Activated CD8-positive, alpha-beta T cell treated with anti-CD3 and anti-CD28 coated beads, Interleukin-2, amount 10 ng/mL, durations not matched to agents 7 days and 5 days (primary cell): ENCODE measurements around the gene CACNA2D3. TPM values are rescaled to one million over a fixed set of nuclear protein-coding genes. Genes with fewer than 3 reads are reported as not detected.

Source experiments
- ATAC-seq: fragments of 150-1000 bp; cut with Tn5 transposase; one replicate; pipeline ENCODE4 v1.10.0; 2021; ENCODE audit warnings: moderate library complexity
- CTCF ChIA-PET: fragments of 350-600 bp; sonication (Branson Sonifier 250); formaldehyde crosslinking; loops from one replicate; lab custom pipeline; 2021; ENCODE audit warnings: antibody characterized with exemption; lab: Charles Lee
- POLR2A ChIA-PET: fragments of 350-600 bp; sonication (Branson Sonifier 250); formaldehyde crosslinking; loops from one replicate; lab custom pipeline; 2021; ENCODE audit warnings: antibody characterized with exemption; lab: Charles Lee
- DNase-seq: peaks from one replicate; pipeline ENCODE4 v3.0.0-alpha.2; 2020
- H3K27ac Mint-ChIP-seq: one replicate; pipeline ENCODE4 v1.8.0; 2021; ENCODE audit warnings: mild to moderate bottlenecking, mixed read lengths
- H3K27me3 Mint-ChIP-seq: one replicate; pipeline ENCODE4 v1.8.0; 2021; ENCODE audit warnings: low read depth, mixed read lengths
- H3K36me3 Mint-ChIP-seq: one replicate; pipeline ENCODE4 v1.8.0; 2021; ENCODE audit warnings: low read depth, mixed read lengths
- H3K4me1 Mint-ChIP-seq: one replicate; pipeline ENCODE4 v1.8.0; 2021; ENCODE audit warnings: low read depth, mixed read lengths
- H3K4me3 Mint-ChIP-seq: one replicate; pipeline ENCODE4 v1.8.0; 2021; ENCODE audit warnings: mild to moderate bottlenecking, mixed read lengths
- H3K9me3 Mint-ChIP-seq: one replicate; pipeline ENCODE4 v1.8.0; 2022; ENCODE audit warnings: mixed read lengths; ENCODE audit not compliant: insufficient read depth
- total RNA-seq, 2 experiments: library from RNA; stranded (reverse); gene quantifications; one replicate each; pipeline ENCODE4 v1.2.3, GENCODE V29; 2021

Gene CACNA2D3
- total RNA-seq, result not detected

DNA sequence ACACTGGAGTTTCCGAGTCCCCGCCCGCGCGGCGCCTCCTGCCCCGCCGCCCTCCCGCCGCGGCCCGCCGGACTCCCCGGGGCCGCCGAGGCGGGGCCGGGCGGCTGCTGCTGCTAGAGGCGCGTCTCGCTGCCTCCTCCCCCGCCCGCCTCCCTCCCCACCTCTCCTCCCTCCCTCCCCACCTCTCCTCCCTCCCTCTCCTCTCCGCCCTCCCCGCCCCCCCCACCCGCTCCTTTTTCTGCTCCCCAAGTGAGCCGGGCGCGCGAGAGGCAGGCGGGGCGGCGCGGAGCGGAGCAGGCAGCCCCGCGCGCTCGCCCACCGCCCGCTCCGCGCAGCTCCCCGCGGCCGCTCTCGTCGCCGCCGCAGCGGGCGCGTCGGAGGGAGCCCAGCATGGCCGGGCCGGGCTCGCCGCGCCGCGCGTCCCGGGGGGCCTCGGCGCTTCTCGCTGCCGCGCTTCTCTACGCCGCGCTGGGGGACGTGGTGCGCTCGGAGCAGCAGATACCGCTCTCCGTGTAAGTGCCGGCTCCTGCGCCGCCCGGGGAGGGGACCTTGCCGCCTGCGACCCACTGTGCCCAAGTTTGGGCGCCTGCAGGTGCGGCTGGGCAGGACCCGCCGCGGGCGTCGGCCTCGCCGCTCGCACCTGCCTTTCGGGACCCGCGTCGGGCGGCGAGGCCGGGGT lies at the start of gene CACNA2D3:
CACNA2D3 (plus strand) TSS at position 229 of the 679 bp plus-strand sequence.
- no peak for ATAC-seq
- Mint-ChIP-seq H3K9me3 (no peaks in the 10 kb centered on the region), H3K4me1 (peaks cover 5% of the 10 kb centered on the region), H3K27me3 (peaks cover 46% of the 10 kb centered on the region), H3K4me3 (no peak within 1 kb of the TSS), H3K27ac (no peak within 1 kb of the TSS), H3K36me3 (no peaks in the 10 kb centered on the region)
- ChIA-PET CTCF (no interaction called here), POLR2A (no interaction called here)
- no peak for DNase-seq

DNA sequence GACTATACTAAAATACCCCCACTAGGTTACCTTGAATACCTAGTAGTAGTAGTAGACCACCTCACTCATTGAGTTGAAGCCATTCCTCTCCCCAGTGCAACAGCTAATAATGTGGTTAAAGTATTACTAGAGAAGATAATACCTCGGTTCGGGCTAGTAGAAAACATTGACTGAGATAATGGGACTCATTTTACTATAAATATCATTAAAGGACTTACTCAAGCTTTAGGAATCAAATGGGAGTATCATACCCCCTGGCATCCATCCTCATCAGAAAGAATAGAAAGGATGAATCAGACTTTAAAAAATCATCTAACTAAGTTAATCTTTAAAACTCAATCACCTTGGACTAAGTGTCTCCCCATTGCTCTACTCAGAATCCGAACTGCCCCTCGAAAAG lies 49.0 kb upstream of the CACNA2D3 start:
- no peak for ATAC-seq
- CTCF ChIA-PET, result no interaction called here
- Mint-ChIP-seq H3K4me3 (no peak overlapping the region), H3K27ac (no peak overlapping the region), H3K4me1 (no peaks in the 10 kb centered on the region), H3K9me3 (no peaks in the 10 kb centered on the region), H3K36me3 (no peaks in the 10 kb centered on the region), H3K27me3 (no peaks in the 10 kb centered on the region)
- POLR2A ChIA-PET, result no interaction called here
- no peak for DNase-seq

DNA sequence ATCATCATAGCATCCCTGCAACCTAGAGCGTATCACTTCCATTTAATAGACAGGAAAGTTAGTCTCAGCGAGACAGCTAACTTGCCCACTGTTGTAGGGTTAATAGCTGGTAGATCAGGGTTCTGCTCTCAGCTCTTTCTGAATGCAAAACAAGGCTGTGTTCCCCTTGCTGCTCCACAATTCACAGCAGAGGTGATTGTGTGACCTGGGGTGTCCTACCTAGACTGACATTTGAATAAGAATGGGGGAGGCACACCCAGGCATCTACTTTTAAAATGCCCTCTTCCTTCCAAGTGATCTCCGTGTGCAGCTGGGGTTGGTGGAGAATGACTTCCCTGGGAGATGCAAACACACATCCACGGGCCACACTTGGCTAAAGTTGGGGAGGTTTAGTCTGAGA lies 43.0 kb upstream of the CACNA2D3 start:
- Mint-ChIP-seq H3K4me3 (no peak overlapping the region), H3K4me1 (no peaks in the 10 kb centered on the region), H3K27ac (no peak overlapping the region), H3K27me3 (no peaks in the 10 kb centered on the region), H3K36me3 (no peaks in the 10 kb centered on the region), H3K9me3 (no peaks in the 10 kb centered on the region)
- no peak for DNase-seq
- ChIA-PET POLR2A (no interaction called here), CTCF (no interaction called here)
- no peak for ATAC-seq

DNA sequence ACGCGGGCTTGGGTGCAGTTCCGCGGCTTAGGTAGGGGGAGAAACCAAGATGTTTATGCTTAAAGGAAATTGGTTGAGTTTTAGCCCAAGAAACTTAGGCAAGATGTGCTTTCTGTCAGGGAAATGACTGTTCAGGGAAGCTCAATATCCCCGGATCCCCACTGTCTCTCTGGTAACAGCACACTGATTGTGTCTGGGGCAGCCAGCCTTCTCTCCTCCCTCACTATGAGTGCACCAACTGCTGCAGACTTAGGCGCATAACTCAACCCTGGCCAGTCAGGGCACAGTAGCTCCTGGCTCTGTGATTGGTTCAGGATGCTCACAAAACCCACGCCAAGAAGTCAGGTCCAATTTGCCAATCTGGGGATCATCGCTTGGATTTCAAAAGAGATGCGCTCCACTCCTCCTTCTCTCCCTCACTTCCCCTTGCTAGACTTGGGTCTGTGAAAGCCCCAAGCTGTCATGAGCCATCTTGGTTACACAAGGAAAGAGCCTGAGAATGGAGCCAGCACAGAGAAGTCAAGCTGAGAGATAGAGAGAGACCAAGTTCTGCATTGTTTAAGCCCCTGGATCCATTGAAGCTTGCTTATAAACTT lies 42.5 kb upstream of the CACNA2D3 start:
- H3K27me3 Mint-ChIP-seq, result no peaks in the 10 kb centered on the region
- CTCF ChIA-PET, result no interaction called here
- ATAC-seq (no peak), DNase-seq (no peak)
- no peaks in the 10 kb centered on the region for H3K4me1 Mint-ChIP-seq
- H3K4me3 Mint-ChIP-seq, result no peak overlapping the region
- POLR2A ChIA-PET, result no interaction called here
- no peak overlapping the region for H3K27ac Mint-ChIP-seq
- no peaks in the 10 kb centered on the region for H3K36me3 Mint-ChIP-seq
- H3K9me3 Mint-ChIP-seq, result no peaks in the 10 kb centered on the region

- Mint-ChIP-seq H3K9me3 (no peaks in the 10 kb centered on the region), H3K27me3 (peaks cover 19% of the 10 kb centered on the region), H3K36me3 (no peaks in the 10 kb centered on the region), H3K4me3 (no peak overlapping the region), H3K4me1 (no peaks in the 10 kb centered on the region), H3K27ac (no peak overlapping the region)
- POLR2A ChIA-PET, result no interaction called here
- DNase-seq (no peak), ATAC-seq (no peak)
- CTCF ChIA-PET, result no interaction called here
Measured at GRCh38 chr3:54083921-54084320, 38.4 kb upstream of the CACNA2D3 start.

DNA sequence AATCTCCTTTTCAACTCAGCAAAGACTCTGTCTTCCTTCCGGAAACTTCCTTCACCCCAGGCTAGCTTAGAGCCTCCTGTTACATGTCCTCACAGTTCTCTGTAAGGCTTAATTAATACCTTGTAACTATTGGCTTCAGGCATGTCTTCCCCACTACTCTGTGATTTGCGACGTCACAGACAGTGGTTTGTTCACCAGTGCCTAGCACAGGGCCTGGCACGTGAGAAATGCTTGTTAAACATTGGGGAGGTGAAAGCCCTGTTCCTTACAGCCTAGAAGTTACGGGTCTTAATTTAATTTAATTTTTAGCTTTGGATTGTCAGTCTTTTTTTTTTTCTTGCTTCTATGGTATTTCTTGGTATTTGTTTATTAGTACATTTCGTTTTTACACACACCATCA lies 36.4 kb upstream of the CACNA2D3 start:
- H3K27me3 Mint-ChIP-seq, result peaks cover 22% of the 10 kb centered on the region
- ChIA-PET POLR2A (no interaction called here), CTCF (no interaction called here)
- ATAC-seq (no peak), DNase-seq (no peak)
- no peaks in the 10 kb centered on the region for H3K36me3 Mint-ChIP-seq
- H3K27ac Mint-ChIP-seq, result no peak overlapping the region
- no peak overlapping the region for H3K4me3 Mint-ChIP-seq
- no peaks in the 10 kb centered on the region for H3K4me1 Mint-ChIP-seq
- H3K9me3 Mint-ChIP-seq, result no peaks in the 10 kb centered on the region

- Mint-ChIP-seq H3K4me3 (no peak overlapping the region), H3K27me3 (peaks cover 22% of the 10 kb centered on the region), H3K36me3 (no peaks in the 10 kb centered on the region), H3K4me1 (no peaks in the 10 kb centered on the region), H3K9me3 (no peaks in the 10 kb centered on the region), H3K27ac (no peak overlapping the region)
- no peak for DNase-seq
- ATAC-seq, result no peak
- POLR2A ChIA-PET, result no interaction called here
- CTCF ChIA-PET, result no interaction called here
Measured at GRCh38 chr3:54086652-54087405, 35.5 kb upstream of the CACNA2D3 start.

GRCh38 chr3:54087581-54088410 lies 34.6 kb upstream of the CACNA2D3 start:
- DNase-seq (no peak), ATAC-seq (no peak)
- no peak overlapping the region for H3K27ac Mint-ChIP-seq
- H3K4me1 Mint-ChIP-seq, result no peaks in the 10 kb centered on the region
- no peaks in the 10 kb centered on the region for H3K9me3 Mint-ChIP-seq
- no peaks in the 10 kb centered on the region for H3K36me3 Mint-ChIP-seq
- H3K4me3 Mint-ChIP-seq, result no peak overlapping the region
- ChIA-PET POLR2A (no interaction called here), CTCF (no interaction called here)
- peaks cover 22% of the 10 kb centered on the region for H3K27me3 Mint-ChIP-seq

DNA sequence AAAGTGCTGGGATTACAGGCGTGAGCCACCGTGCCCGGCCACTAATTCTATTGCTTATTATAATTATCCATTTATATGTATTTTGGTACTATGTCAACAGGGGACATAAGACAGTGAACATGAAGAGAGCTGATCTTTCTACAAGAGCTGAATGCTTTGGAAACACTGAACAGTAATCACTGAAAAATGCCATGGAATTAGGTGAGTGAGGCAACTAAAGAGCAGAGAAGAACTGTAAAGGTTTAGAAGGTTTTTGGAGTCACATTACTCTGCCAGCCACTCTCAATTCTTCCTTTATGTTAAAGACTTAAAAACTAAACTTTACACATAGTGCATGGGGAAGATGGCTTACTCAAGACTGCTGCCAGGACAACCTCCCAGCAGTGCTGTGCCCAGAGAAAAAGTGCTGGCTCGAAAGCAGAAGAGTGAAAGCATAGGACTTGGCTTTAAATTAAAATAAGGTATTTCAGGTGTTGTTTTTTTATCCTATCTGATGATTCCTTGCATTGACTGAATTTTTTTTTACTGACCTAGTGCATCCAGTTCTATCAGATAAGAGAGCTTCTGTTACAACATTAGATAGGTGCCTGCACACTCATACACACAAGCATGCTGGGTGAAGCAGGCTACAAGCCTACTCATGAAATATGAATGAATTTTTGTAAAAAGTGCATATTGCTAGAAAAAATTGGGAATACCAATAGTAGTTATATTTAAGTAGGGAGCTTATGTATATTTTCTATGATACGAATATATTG lies 28.7 kb upstream of the CACNA2D3 start:
- no peak for ATAC-seq
- Mint-ChIP-seq H3K4me3 (no peak overlapping the region), H3K27me3 (peaks cover 6% of the 10 kb centered on the region), H3K27ac (no peak overlapping the region), H3K4me1 (no peaks in the 10 kb centered on the region), H3K9me3 (no peaks in the 10 kb centered on the region), H3K36me3 (no peaks in the 10 kb centered on the region)
- ChIA-PET CTCF (no interaction called here), POLR2A (no interaction called here)
- no peak for DNase-seq

DNA sequence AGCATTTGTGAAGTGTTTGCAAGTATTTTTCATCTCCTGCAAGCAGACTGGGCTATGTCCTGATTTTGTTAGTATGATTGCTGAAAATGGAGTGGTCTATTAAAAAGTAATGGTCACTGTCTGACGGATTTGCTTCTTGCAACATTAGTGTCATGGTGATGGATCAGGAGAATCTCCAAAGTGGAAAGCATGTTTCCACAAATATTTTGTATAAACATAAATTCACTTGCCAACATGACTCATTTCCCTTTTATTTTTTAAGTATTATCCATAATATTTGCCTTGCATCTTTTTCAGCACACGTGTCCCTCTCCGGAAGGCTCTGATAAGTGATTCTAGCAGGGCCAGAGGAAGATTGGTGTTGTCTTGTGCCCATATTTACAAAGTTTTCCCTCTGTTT lies 27.4 kb upstream of the CACNA2D3 start:
- ATAC-seq (no peak), DNase-seq (no peak)
- no peaks in the 10 kb centered on the region for H3K4me1 Mint-ChIP-seq
- no peak overlapping the region for H3K27ac Mint-ChIP-seq
- no peak overlapping the region for H3K4me3 Mint-ChIP-seq
- peaks cover under 1% of the 10 kb centered on the region for H3K27me3 Mint-ChIP-seq
- no peaks in the 10 kb centered on the region for H3K36me3 Mint-ChIP-seq
- ChIA-PET POLR2A (no interaction called here), CTCF (no interaction called here)
- H3K9me3 Mint-ChIP-seq, result no peaks in the 10 kb centered on the region

GRCh38 chr3:54099381-54099780 lies 23.0 kb upstream of the CACNA2D3 start:
- DNase-seq (no peak), ATAC-seq (no peak)
- CTCF ChIA-PET, result no interaction called here
- Mint-ChIP-seq H3K27me3 (no peaks in the 10 kb centered on the region), H3K27ac (no peak overlapping the region), H3K4me3 (no peak overlapping the region), H3K4me1 (no peaks in the 10 kb centered on the region), H3K9me3 (no peaks in the 10 kb centered on the region), H3K36me3 (no peaks in the 10 kb centered on the region)
- POLR2A ChIA-PET, result no interaction called here
